Measurements from ENCODE around the gene PPP4R4. TPM values are rescaled to one million over a fixed set of nuclear protein-coding genes. Genes with fewer than 3 reads are reported as not detected.

The PPP4R4 gene
- total RNA-seq, 4 donors from 2014 or later: 0.25 to 2.0 (median 1.1) TPM

- no peak for TF ChIP-seq CTCF (IDR thresholded peaks at IDR 0.05)
- no peak for DNase-seq (ENCODE audit: low spot score)
- ATAC-seq (ENCODE audit: low FRiP score): no peak
Measured at GRCh38 chr14:94177806-94178205, 3.7 kb downstream of the PPP4R4 start.

GRCh38 chr14:94179244-94179643, 5.1 kb downstream of the PPP4R4 start:
- TF ChIP-seq CTCF (IDR thresholded peaks at IDR 0.05): no peak
- ATAC-seq (ENCODE audit: low FRiP score): no peak
- DNase-seq (ENCODE audit: low spot score): no peak

DNA sequence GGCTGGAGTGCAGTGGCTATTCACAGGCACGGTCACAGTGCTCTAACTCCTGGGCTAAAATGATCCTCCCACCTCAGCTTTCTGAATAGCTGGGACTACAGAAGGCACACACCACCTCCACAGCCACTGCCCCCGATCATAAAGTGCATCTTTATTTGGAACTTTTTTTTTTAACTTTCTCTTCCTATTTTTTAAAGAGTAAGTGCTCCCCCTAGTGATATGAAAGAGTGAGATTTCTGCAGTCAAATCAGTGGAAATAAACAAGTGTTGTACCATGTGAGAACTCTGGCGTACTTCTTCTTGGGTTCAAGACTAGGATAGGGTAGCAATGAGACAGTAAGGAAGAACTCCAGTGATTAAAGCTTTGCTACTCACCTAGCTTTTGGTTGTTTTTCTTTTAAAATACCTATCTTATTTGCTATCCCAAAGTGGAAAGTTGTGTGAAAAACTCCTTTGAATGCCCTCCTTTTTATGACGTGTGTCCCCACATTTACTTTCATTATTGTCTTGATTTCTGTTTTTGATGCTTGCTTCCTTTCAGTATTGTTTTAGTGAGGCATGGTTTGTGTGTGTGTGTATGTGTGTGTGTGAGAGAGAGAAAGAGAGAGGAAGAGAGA, 6.6 kb downstream of the PPP4R4 start:
- no peak for TF ChIP-seq CTCF (IDR thresholded peaks at IDR 0.05)
- DNase-seq (ENCODE audit: low spot score) (no peak), ATAC-seq (ENCODE audit: low FRiP score) (no peak)

- no peak for TF ChIP-seq CTCF (IDR thresholded peaks at IDR 0.05)
- no peak for ATAC-seq (ENCODE audit: low FRiP score)
Measured at GRCh38 chr14:94181835-94182234, 7.7 kb downstream of the PPP4R4 start.

GRCh38 chr14:94192536-94192935, 18.4 kb downstream of the PPP4R4 start:
- DNase-seq (ENCODE audit: low spot score) (no peak), ATAC-seq (ENCODE audit: low FRiP score) (no peak)
- TF ChIP-seq CTCF (IDR thresholded peaks at IDR 0.05): no peak

More at GRCh38 chr14:94181835-94182234, 7.7 kb downstream of the PPP4R4 start:
- no peak for DNase-seq (ENCODE audit: low spot score)

GRCh38 chr14:94193776-94194175, 19.7 kb downstream of the PPP4R4 start:
- DNase-seq (ENCODE audit: low spot score): no peak
- no peak for TF ChIP-seq CTCF (IDR thresholded peaks at IDR 0.05)
- ATAC-seq (ENCODE audit: low FRiP score): no peak

- TF ChIP-seq CTCF (IDR thresholded peaks at IDR 0.05): no peak
- ATAC-seq (ENCODE audit: low FRiP score) (no peak), DNase-seq (ENCODE audit: low spot score) (no peak)
Measured at GRCh38 chr14:94196057-94196456, 21.9 kb downstream of the PPP4R4 start.

Measured in omental fat pad (tissue), 4 donors.